H9 (cell line): Measurements from ENCODE around the gene EVPL. TPM values are rescaled to one million over a fixed set of nuclear protein-coding genes. Genes with fewer than 3 reads are reported as not detected.

Source experiments
- DNase-seq: peaks from one replicate; pipeline ENCODE4 v3.0.0-alpha.2; 2017
- H2AFZ ChIP-seq: one replicate; pipeline ENCODE4 v1.6.1; 2013; ENCODE audit warnings: mild to moderate bottlenecking, low read length, control low read depth, moderate library complexity
- H2AK5ac ChIP-seq: 2 replicates; pipeline ENCODE4 v1.6.1; 2013; ENCODE audit warnings: low read length, control low read depth, mixed read lengths; ENCODE audit not compliant: insufficient read length
- H2BK120ac ChIP-seq: one replicate; pipeline ENCODE4 v1.6.1; 2013; ENCODE audit warnings: low read depth, mild to moderate bottlenecking, low read length, control low read depth, inconsistent platforms; ENCODE audit not compliant: poor library complexity, severe bottlenecking
- H2BK12ac ChIP-seq: 2 replicates; pipeline ENCODE4 v1.6.1; 2013; ENCODE audit warnings: low read length, control low read depth, mixed read lengths, low read depth; ENCODE audit not compliant: insufficient read length
- H2BK15ac ChIP-seq: 2 replicates; pipeline ENCODE4 v1.6.1; 2013; ENCODE audit warnings: low read depth, low read length, control low read depth
- H2BK20ac ChIP-seq: one replicate; pipeline ENCODE4 v1.6.1; 2013; ENCODE audit warnings: low read depth, mild to moderate bottlenecking, low read length, control low read depth, inconsistent platforms; ENCODE audit not compliant: poor library complexity, severe bottlenecking
- H2BK5ac ChIP-seq: 2 replicates; pipeline ENCODE4 v1.6.1; 2013; ENCODE audit warnings: low read length, control low read depth, mixed read lengths; ENCODE audit not compliant: insufficient read length
- H3K14ac ChIP-seq: 2 replicates; pipeline ENCODE4 v1.6.1; 2013; ENCODE audit warnings: low read length, control low read depth; ENCODE audit not compliant: insufficient read depth
- H3K18ac ChIP-seq: 2 replicates; pipeline ENCODE4 v1.6.1; 2013; ENCODE audit warnings: low read depth, mild to moderate bottlenecking, mixed read lengths, low read length, control low read depth; ENCODE audit not compliant: insufficient read length
- H3K23ac ChIP-seq: 2 replicates; pipeline ENCODE4 v1.6.1; 2013; ENCODE audit warnings: low read length, control low read depth, mixed read lengths, low read depth; ENCODE audit not compliant: insufficient read length
- H3K23me2 ChIP-seq: 2 replicates; pipeline ENCODE4 v1.6.1; 2013; ENCODE audit warnings: low read depth, mild to moderate bottlenecking, mixed read lengths, low read length, control low read depth; ENCODE audit not compliant: insufficient read length, poor library complexity, severe bottlenecking
- H3K27ac ChIP-seq: 2 replicates; pipeline ENCODE4 v1.5.1; 2013; ENCODE audit warnings: low read length, control low read depth, mixed read lengths, low read depth; ENCODE audit not compliant: insufficient read length
- H3K27me3 ChIP-seq: 2 replicates; pipeline ENCODE4 v1.6.1; 2013; ENCODE audit warnings: low read length, control low read depth, inconsistent platforms; ENCODE audit not compliant: insufficient read depth
- H3K4ac ChIP-seq: 2 replicates; pipeline ENCODE4 v1.6.1; 2013; ENCODE audit warnings: low read depth, mild to moderate bottlenecking, control low read depth, inconsistent platforms, low read length, moderate library complexity
- H3K4me1 ChIP-seq: 2 replicates; pipeline ENCODE4 v1.6.1; 2013; ENCODE audit warnings: low read length, control low read depth, inconsistent platforms; ENCODE audit not compliant: insufficient read depth
- H3K4me2 ChIP-seq: 2 replicates; pipeline ENCODE4 v1.6.1; 2013; ENCODE audit warnings: low read length, control low read depth, mixed read lengths; ENCODE audit not compliant: insufficient read length, insufficient read depth
- H3K56ac ChIP-seq: 2 replicates; pipeline ENCODE4 v1.6.1; 2013; ENCODE audit warnings: low read depth, mild to moderate bottlenecking, mixed read lengths, low read length, control low read depth; ENCODE audit not compliant: insufficient read length
- H3K79me1 ChIP-seq: 2 replicates; pipeline ENCODE4 v1.6.1; 2013; ENCODE audit warnings: low read depth, mild to moderate bottlenecking, moderate library complexity, low read length, control low read depth, inconsistent platforms; ENCODE audit not compliant: insufficient read depth, poor library complexity, severe bottlenecking
- H3K79me2 ChIP-seq: 2 replicates; pipeline ENCODE4 v1.6.1; 2013; ENCODE audit warnings: low read length, control low read depth, inconsistent platforms; ENCODE audit not compliant: insufficient read depth
- H3K9ac ChIP-seq: 2 replicates; pipeline ENCODE4 v1.6.1; 2013; ENCODE audit warnings: low read length, control low read depth, mixed read lengths; ENCODE audit not compliant: insufficient read length; ENCODE audit errors: extremely low read depth
- H3K9me3 ChIP-seq: one replicate; pipeline ENCODE4 v1.6.1; 2013; ENCODE audit warnings: low read depth, low read length, inconsistent platforms; ENCODE audit not compliant: control insufficient read depth
- H3T11ph ChIP-seq: one replicate; pipeline ENCODE4 v1.6.1; 2013; ENCODE audit warnings: mild to moderate bottlenecking, low read length, control low read depth, inconsistent platforms
- H4K20me1 ChIP-seq: one replicate; pipeline ENCODE4 v1.6.1; 2013; ENCODE audit not compliant: control insufficient read depth, insufficient read length, insufficient read depth
- H4K5ac ChIP-seq: 2 replicates; pipeline ENCODE4 v1.6.1; 2013; ENCODE audit warnings: low read depth, mild to moderate bottlenecking, mixed read lengths, low read length, control low read depth; ENCODE audit not compliant: insufficient read length
- H4K8ac ChIP-seq: replicated peaks from 2 replicates; pipeline ENCODE4 v1.6.1; 2013; ENCODE audit warnings: low read length, control low read depth, mixed read lengths, low read depth; ENCODE audit not compliant: insufficient read length
- H4K91ac ChIP-seq: 2 replicates; pipeline ENCODE4 v1.6.1; 2013; ENCODE audit warnings: low read depth, mild to moderate bottlenecking, moderate library complexity, mixed read lengths, low read length, control low read depth; ENCODE audit not compliant: insufficient read length
- H3K27ac Mint-ChIP-seq, 3 experiments: 2 replicates in 2 of 3; 3 replicates in 1 of 3; pipeline ENCODE4 v1.8.0; 2020 to 2021; ENCODE audit warnings: mixed read lengths in 3 of 3, mild to moderate bottlenecking in 1 of 3, moderate library complexity in 1 of 3
- H3K27me3 Mint-ChIP-seq: 2 replicates; pipeline ENCODE4 v1.8.0; 2021; ENCODE audit warnings: low read depth, mild to moderate bottlenecking, moderate library complexity, mixed read lengths
- H3K36me3 Mint-ChIP-seq, 3 experiments: 2 replicates in 2 of 3; 3 replicates in 1 of 3; pipeline ENCODE4 v1.8.0; 2020 to 2021; ENCODE audit warnings: low read depth in 3 of 3, mixed read lengths in 3 of 3; ENCODE audit not compliant: insufficient read depth in 1 of 3
- H3K4me1 Mint-ChIP-seq, 2 experiments: 2 replicates each; pipeline ENCODE4 v1.8.0; 2020; ENCODE audit warnings: mixed read lengths in 2 of 2
- H3K4me3 Mint-ChIP-seq, 2 experiments: 2 replicates in 1 of 2; 3 replicates in 1 of 2; pipeline ENCODE4 v1.8.0; 2020 to 2021; ENCODE audit warnings: mild to moderate bottlenecking in 2 of 2, mixed read lengths in 2 of 2, moderate library complexity in 1 of 2
- H3K9me3 Mint-ChIP-seq, 2 experiments: 2 replicates in 1 of 2; 3 replicates in 1 of 2; pipeline ENCODE4 v1.8.0; 2020; ENCODE audit warnings: mild to moderate bottlenecking in 2 of 2, mixed read lengths in 2 of 2, moderate library complexity in 1 of 2
- CTCF ChIP-seq: fragments of 200-600 bp; sonication (generic); conservative IDR thresholded peaks from 3 replicates; pipeline ENCODE4 v1.8.0; 2021; ENCODE audit warnings: antibody characterized with exemption, mild to moderate bottlenecking
- WGBS: extraction: QIAGEN DNeasy Blood & Tissue Kit; methylation state at CpG from one replicate; pipeline ENCODE4 v1.1.7; 2013; ENCODE audit warnings: missing lambda C conversion rate, low lambda C conversion rate, mixed read lengths; ENCODE audit not compliant: insufficient read length; ENCODE audit errors: extremely low coverage; 5-methylcytosine and 5-hydroxymethylcytosine counted together
- total RNA-seq: library from RNA; stranded (reverse); gene quantifications from 2 replicates; pipeline ENCODE4 v1.2.1, GENCODE V29; 2021

EVPL gene
- total RNA-seq, 1 experiment from 2014 or later: 0.48 TPM

GRCh38 chr17:76048025-76048605 lies 21.0 kb upstream of the EVPL start:
- no peak overlapping the region for H2BK12ac ChIP-seq
- H3K9me3 Mint-ChIP-seq: no peaks in the 10 kb centered on the region
- peak overlapping the region; percentile 3 to 68 (median 41); a peak in 3 of 7 replicates for H3K27ac Mint-ChIP-seq
- no peaks in the 10 kb centered on the region for H3K79me1 ChIP-seq
- no peaks in the 10 kb centered on the region for H3K27me3 ChIP-seq
- H2BK15ac ChIP-seq: no peak overlapping the region
- no peak overlapping the region for H4K5ac ChIP-seq
- H4K91ac ChIP-seq: no peak overlapping the region
- no peak overlapping the region for H3K4ac ChIP-seq
- peaks cover 53 to 82% (median 77%) of the 10 kb centered on the region in 3 experiments for H3K36me3 Mint-ChIP-seq
- H3K4me1 Mint-ChIP-seq: peaks cover 3 to 8% of the 10 kb centered on the region in 2 experiments
- no peak overlapping the region for H3K9ac ChIP-seq
- H3K23me2 ChIP-seq: no peaks in the 10 kb centered on the region
- H3K27me3 Mint-ChIP-seq: no peaks in the 10 kb centered on the region
- H2BK20ac ChIP-seq: no peak overlapping the region
- H3T11ph ChIP-seq: no peak overlapping the region
- no peak overlapping the region for H3K27ac ChIP-seq
- no peak overlapping the region for H3K4me2 ChIP-seq
- no peak overlapping the region for H3K23ac ChIP-seq
- TF ChIP-seq CTCF: no peak
- no peak for DNase-seq
- H3K18ac ChIP-seq: no peak overlapping the region
- WGBS: no CpG with 5 or more reads among the region's 9 CpGs
- no peak overlapping the region for H2AFZ ChIP-seq
- no peak overlapping the region for H3K14ac ChIP-seq
- no peak overlapping the region for H2AK5ac ChIP-seq
- H3K56ac ChIP-seq: no peak overlapping the region
- H4K8ac ChIP-seq: no peak overlapping the region
- no peak overlapping the region for H2BK120ac ChIP-seq
- H2BK5ac ChIP-seq: no peak overlapping the region
- H3K9me3 ChIP-seq: no peaks in the 10 kb centered on the region
- no peaks in the 10 kb centered on the region for H3K79me2 ChIP-seq
- H3K4me1 ChIP-seq: no peaks in the 10 kb centered on the region
- no peak overlapping the region for H3K4me3 Mint-ChIP-seq
- no peaks in the 10 kb centered on the region for H4K20me1 ChIP-seq
